K562 (cell line): ENCODE measurements around the gene NPAS3.

ENCODE experiments used
- ADNP ChIP-seq: fragments of 200-800 bp; sonication (Bioruptor generic); IDR thresholded peaks from 2 replicates; pipeline ENCODE4 v1.6.1; 2016; ENCODE audit warnings: missing genetic modification characterization, missing compliant biosample characterization
- ARID2 ChIP-seq: fragments of 450-650 bp; IDR thresholded peaks from 2 replicates; pipeline ENCODE4 v1.6.1; 2017; ENCODE audit warnings: antibody characterized with exemption, mild to moderate bottlenecking
- ARNT ChIP-seq, 2 experiments: fragments of 450-650 bp; IDR thresholded peaks; 2 replicates each; pipeline ENCODE4 v1.6.1; 2016; ENCODE audit warnings: mild to moderate bottlenecking in 1 of 2
- CHD4 ChIP-seq: fragments of 200-600 bp; sonication (generic); IDR thresholded peaks from 3 replicates; pipeline ENCODE4 v1.6.1; 2012; ENCODE audit warnings: low read depth, mild to moderate bottlenecking, mixed read lengths, low read length, inconsistent platforms; ENCODE audit not compliant: insufficient read depth, insufficient replicate concordance, poor library complexity, severe bottlenecking
- DPF2 ChIP-seq: fragments of 450-650 bp; IDR thresholded peaks from 2 replicates; pipeline ENCODE4 v1.6.1; 2016
- ETV5 ChIP-seq: sonication (generic); formaldehyde crosslinking; IDR thresholded peaks from 2 replicates; pipeline ENCODE4 v1.4.0; 2020; ENCODE audit warnings: low read depth, mild to moderate bottlenecking, missing genetic modification reagents
- EZH2 ChIP-seq: IDR thresholded peaks from 2 replicates; pipeline ENCODE4 v1.6.1; 2012; ENCODE audit warnings: low read depth, mild to moderate bottlenecking, inconsistent platforms, low read length, borderline replicate concordance
- MXI1 ChIP-seq: IDR thresholded peaks from 2 replicates; pipeline ENCODE4 v1.6.1; 2011; ENCODE audit warnings: low read depth, mild to moderate bottlenecking, improper control_type of control experiment, low read length
- TAF1 ChIP-seq: IDR thresholded peaks from 2 replicates; pipeline ENCODE4 v1.6.1; 2011; ENCODE audit warnings: mild to moderate bottlenecking, low read length, moderate library complexity; ENCODE audit not compliant: insufficient read depth, control insufficient read depth, severe bottlenecking; ENCODE audit errors: extremely low read depth
- ZFP1 ChIP-seq: fragments of 450-650 bp; formaldehyde crosslinking; IDR thresholded peaks from 2 replicates; pipeline ENCODE4 v1.4.0; 2020; ENCODE audit warnings: mild to moderate bottlenecking, mixed read lengths
- ZNF507 ChIP-seq: conservative IDR thresholded peaks from 2 replicates; pipeline ENCODE4 v1.6.1; 2017; ENCODE audit warnings: missing genetic modification characterization, missing compliant biosample characterization

DNA sequence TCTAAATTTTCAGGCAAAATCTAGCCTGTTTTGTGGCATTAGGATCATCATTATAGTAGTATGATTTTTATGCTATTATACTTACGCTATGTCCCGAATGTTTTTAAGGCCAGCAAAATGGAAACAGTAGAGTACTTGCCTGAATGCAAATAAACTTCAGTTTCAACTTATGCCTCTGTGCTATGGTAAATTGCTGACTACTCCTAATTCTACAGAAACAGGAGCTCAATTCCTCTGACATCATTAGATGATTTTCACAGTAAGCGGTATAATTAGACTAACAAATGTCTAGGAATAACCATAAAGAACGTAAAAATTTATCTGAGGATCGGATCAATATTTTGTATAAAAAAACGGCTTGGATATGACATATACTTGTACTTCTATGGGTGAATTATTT lies 742.2 kb downstream of the NPAS3 start:
- TF ChIP-seq MXI1 (no peak), CHD4 (no peak), ETV5 (CRISPR knock-in tag) (no peak), EZH2 (no peak), ARNT (IDR thresholded peaks at IDR 0.05) (no peak), DPF2 (no peak), ARID2 (no peak), ZNF507 (tag) (no peak), TAF1 (no peak), ZFP1 (CRISPR knock-in tag) (no peak), ADNP (tag) (no peak)
